ENCODE data around the gene PDHB.

- TF ChIP-seq CTCF (IDR thresholded peaks at IDR 0.05) (no peak), POLR2A (IDR thresholded peaks at IDR 0.05) (no peak)
These were observed 29.2 kb downstream of the PDHB start for GRCh38 chr3:58404396-58404795.
